ENCODE data around the gene RNF144A.

Gene RNF144A

DNA sequence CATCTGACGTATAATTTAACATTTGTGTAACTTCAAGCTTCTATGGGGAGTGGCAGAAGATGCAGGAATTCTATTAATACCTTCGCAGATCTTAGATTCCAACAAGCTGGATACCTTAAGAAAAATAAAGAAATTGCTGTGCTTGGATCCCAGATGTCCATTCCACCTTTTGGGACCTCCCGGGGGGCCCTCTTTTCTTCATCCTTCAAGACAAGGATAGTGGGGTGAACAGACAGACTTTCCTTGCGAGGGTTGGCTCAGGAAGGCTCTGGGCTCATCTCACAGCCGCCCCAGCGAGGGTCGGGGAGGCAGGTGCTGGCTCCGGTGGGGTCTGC is 509 bp upstream of the RNF144A start:
- TF ChIP-seq ZFX (IDR thresholded peaks at IDR 0.05; ENCODE audit: borderline replicate concordance): no peak
- TF ChIP-seq, protein P1, sequence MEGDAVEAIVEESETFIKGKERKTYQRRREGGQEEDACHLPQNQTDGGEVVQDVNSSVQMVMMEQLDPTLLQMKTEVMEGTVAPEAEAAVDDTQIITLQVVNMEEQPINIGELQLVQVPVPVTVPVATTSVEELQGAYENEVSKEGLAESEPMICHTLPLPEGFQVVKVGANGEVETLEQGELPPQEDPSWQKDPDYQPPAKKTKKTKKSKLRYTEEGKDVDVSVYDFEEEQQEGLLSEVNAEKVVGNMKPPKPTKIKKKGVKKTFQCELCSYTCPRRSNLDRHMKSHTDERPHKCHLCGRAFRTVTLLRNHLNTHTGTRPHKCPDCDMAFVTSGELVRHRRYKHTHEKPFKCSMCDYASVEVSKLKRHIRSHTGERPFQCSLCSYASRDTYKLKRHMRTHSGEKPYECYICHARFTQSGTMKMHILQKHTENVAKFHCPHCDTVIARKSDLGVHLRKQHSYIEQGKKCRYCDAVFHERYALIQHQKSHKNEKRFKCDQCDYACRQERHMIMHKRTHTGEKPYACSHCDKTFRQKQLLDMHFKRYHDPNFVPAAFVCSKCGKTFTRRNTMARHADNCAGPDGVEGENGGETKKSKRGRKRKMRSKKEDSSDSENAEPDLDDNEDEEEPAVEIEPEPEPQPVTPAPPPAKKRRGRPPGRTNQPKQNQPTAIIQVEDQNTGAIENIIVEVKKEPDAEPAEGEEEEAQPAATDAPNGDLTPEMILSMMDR (IDR thresholded peaks at IDR 0.05): no peak
- H3K27ac ChIP-seq: no peak overlapping the region

DNA sequence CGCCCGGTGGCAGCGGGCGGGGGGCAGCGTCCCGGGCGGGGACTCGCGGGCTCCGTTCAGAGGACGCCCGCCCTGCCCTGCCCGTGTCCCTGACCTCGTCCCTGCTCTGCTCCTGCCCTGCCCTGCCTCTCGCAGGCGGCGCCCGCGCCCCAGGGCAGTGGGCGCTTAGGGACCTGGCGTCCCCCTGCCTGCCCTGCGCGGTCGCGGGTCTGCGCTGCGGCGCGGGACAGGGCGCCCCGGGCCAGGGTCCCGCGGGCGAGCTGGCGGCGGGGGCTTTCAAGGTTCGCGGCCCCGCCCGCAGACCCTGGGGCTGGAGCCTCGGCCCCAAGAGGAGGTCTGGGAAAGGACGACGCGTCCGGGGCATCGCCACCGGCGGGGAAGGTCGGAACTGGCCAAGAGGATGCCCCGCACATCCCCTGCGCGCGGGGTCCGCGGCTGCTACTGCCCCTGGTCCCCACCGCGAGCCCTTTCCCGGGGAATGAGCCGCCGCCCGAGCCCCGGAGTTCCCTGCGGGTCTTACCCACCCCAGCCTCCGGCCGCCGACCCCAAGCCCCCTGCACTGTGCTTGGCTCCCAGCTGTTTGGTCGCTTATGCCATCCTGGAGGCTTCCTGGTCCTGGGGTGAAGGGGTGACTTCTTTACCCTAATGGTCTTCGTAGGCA is 679 bp downstream of the RNF144A start:
- H3K27ac ChIP-seq: no peak overlapping the region

DNA sequence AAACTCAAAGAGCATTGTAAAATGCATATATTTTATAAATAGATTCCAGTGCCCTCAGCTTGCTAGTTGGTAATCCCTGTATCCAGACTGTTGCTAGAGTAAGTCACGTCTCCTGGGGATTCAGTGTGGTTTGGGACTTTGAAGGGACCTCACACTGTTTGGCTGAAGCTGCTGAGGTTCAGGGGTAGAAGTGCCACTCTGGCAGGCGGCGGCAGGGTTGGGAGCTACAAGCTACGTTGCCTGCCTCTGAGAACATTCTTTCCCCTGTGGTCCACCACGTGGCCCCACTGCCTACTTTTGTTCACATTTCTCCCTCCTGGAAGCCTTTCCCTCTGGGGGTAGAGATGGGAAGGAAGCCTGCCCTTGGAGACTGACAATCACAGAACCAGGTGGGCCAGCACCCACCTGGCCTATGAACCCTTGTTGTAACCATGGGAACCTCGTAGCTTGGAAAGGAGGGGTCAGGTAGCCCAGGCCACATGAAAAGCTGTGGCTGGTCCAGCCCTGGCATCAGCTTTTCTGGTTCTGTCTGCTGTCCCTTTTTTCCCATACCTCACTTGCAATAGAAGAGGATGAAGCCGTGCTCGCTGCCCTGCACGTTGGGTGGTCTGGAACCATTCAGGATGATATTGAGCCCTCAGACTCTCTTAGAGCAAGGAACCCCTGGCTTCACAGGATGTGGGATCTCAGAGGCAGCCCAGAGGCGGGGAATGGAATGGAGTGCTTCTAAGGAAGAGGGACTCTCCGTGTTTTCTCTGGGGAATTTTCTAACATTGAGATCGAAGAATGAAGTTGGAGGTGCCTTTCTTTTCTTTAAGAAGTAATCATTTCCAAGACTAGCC is 2.9 kb downstream of the RNF144A start:
- TF ChIP-seq, protein P1 (IDR thresholded peaks at IDR 0.05): no peak
- TF ChIP-seq ZFX (IDR thresholded peaks at IDR 0.05; ENCODE audit: borderline replicate concordance): no peak
- no peak overlapping the region for H3K27ac ChIP-seq

More for the DNA sequence above, 679 bp downstream of the RNF144A start:
- TF ChIP-seq ZFX (IDR thresholded peaks at IDR 0.05; ENCODE audit: borderline replicate concordance): no peak
- TF ChIP-seq, protein P1 (IDR thresholded peaks at IDR 0.05): no peak

DNA sequence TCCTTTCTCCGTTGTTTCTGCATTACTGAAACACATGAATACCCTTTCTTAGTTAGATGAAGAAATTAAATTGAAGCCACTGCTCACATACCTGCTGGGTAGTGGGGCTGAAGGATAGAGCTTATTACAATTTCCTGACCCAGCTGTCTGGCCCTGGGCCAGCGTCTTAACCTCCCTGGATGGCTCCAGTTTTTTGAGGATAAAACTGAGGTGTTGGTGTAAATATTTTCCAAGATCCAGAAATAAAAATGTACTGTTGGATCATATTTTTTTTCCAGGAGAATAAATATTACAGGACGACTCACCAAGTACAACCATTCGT is 3.5 kb downstream of the RNF144A start:
- TF ChIP-seq ZFX (IDR thresholded peaks at IDR 0.05; ENCODE audit: borderline replicate concordance): no peak
- TF ChIP-seq, protein P1 (IDR thresholded peaks at IDR 0.05): no peak

DNA sequence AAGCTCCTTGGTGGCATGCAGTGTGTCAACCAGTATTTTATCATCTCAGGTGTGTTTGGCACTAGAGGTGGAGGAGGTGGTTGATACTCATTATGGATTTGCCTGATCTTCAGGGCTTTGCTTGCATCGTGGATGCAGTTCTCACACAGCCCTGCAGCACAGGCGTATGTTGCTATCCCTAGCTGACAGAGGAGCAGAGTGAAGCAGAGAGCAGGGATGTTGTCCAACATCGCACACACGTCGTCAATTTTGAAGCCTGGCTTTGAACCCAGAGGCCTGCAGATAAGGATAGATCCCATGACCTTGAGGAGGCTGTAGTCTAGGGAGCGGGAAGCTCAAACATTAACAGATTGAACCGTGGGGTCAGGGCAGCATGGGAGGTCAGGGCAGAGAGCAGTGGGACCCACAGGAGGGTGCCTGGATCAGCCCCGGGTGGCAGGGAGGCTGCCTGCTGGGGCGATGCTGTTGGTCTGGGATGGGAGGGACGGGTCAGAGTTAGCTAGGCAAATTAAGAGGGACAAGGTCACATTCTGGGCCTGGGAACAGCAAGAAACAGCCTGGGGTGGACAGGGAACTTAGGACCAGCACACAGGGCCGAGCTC is 4.2 kb downstream of the RNF144A start:
- H3K27ac ChIP-seq: no peak overlapping the region
- no peak for TF ChIP-seq ZFX (IDR thresholded peaks at IDR 0.05; ENCODE audit: borderline replicate concordance)
- TF ChIP-seq, protein P1 (IDR thresholded peaks at IDR 0.05): no peak

More for the DNA sequence above, 3.5 kb downstream of the RNF144A start:
- no peak overlapping the region for H3K27ac ChIP-seq

DNA sequence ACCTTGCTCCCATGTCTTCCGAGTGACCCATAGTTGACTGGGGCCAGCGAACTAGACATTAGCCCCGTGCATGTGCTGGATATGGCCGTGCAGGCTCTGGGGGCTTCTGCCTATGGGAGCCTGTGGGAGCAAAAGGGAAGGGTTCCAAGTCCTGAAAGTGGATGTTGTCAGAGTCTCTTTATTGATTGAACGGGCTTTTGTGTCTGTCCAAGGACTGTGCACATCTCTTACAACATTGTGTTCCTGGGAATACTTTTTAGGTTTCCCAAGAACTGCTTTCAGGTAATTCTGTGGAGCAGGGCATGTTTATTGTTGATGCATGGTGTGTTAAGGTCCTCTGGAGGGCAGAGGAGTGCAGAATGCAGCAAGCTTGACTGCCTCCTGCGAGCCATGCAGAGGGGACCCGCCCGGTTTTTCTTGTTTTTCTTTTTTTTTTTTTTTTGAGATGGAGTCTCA is 5.0 kb downstream of the RNF144A start:
- H3K27ac ChIP-seq: no peak overlapping the region
- TF ChIP-seq ZFX (IDR thresholded peaks at IDR 0.05; ENCODE audit: borderline replicate concordance): no peak
- TF ChIP-seq, protein P1 (IDR thresholded peaks at IDR 0.05): peak; percentile 55

DNA sequence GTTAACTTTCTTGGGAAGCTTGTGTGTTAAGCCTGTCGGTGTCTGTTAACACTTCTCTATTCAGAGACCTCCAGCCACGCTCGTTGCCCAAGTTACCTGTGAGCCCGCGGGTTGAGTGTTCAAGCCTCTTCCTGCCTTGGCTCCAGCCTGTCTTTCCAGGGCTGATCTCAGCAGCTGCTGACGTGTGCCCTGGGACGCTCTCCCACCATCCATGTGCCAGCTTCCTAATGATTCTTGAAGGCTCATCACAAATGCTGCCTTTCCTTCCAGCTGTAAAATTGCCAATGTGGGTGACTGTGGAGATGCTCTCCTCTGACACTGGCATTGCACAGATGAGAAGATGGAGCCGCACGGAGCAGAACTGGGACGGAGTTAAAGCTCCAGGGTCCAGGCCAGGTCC is 6.1 kb downstream of the RNF144A start:
- H3K27ac ChIP-seq: no peak overlapping the region
- no peak for TF ChIP-seq ZFX (IDR thresholded peaks at IDR 0.05; ENCODE audit: borderline replicate concordance)
- TF ChIP-seq, protein P1 (IDR thresholded peaks at IDR 0.05): no peak
